IMR-90 (cell line): ENCODE measurements around the gene SAFB2. TPM values are rescaled to one million over a fixed set of nuclear protein-coding genes. Genes with fewer than 3 reads are reported as not detected.

ENCODE experiments used
- ATAC-seq: fragments of 200-7000 bp; cut with Tn5 transposase; 2 replicates; pipeline ENCODE4 v1.9.1; 2020; ENCODE audit warnings: low read depth, mild to moderate bottlenecking, moderate library complexity
- BruUV-seq: library from RNA; stranded (reverse); fragments of 400-500 nt; replicated peaks from 2 replicates; lab custom pipeline; 2021; lab: Mats Ljungman, UMichigan
- CTCF ChIA-PET: fragments of 300-600 bp; formaldehyde crosslinking; extraction: SDS; loops from one replicate; lab custom pipeline; 2021; ENCODE audit warnings: antibody characterized with exemption; lab: Yijun Ruan, JAX
- POLR2A ChIA-PET: fragments of 300-600 bp; sonication (Branson Sonifier 250); formaldehyde crosslinking; loops from one replicate; lab custom pipeline; 2022; ENCODE audit warnings: antibody characterized with exemption; ENCODE audit not compliant: unreplicated experiment; lab: Charles Lee
- DNase-seq: peaks from one replicate; pipeline ENCODE4 v3.0.0; 2013
- H2AFZ ChIP-seq: replicated peaks from 2 replicates; pipeline ENCODE3; 2013; ENCODE audit warnings: low read length, mild to moderate bottlenecking; ENCODE audit not compliant: poor library complexity
- H2AK5ac ChIP-seq: 2 replicates; pipeline ENCODE4 v1.6.1; 2013; ENCODE audit warnings: low read depth, low read length, inconsistent platforms
- H2AK9ac ChIP-seq: replicated peaks from 2 replicates; pipeline ENCODE3; 2013; ENCODE audit warnings: mild to moderate bottlenecking, low read depth, low read length, moderate library complexity; ENCODE audit not compliant: poor library complexity
- H2BK120ac ChIP-seq: 2 replicates; pipeline ENCODE4 v1.6.1; 2013; ENCODE audit warnings: low read depth, low read length, inconsistent platforms
- H2BK15ac ChIP-seq: 3 replicates; pipeline ENCODE4 v1.6.1; 2013; ENCODE audit warnings: low read depth, low read length, inconsistent platforms
- H2BK20ac ChIP-seq: 2 replicates; pipeline ENCODE4 v1.6.1; 2013; ENCODE audit warnings: low read depth, mild to moderate bottlenecking, inconsistent platforms, low read length, moderate library complexity
- H2BK5ac ChIP-seq: 2 replicates; pipeline ENCODE4 v1.6.1; 2013; ENCODE audit warnings: mild to moderate bottlenecking, low read depth, low read length, inconsistent platforms; ENCODE audit not compliant: poor library complexity, severe bottlenecking
- H3K14ac ChIP-seq: replicated peaks from 2 replicates; pipeline ENCODE4 v1.6.1; 2013; ENCODE audit warnings: low read depth, low read length, inconsistent platforms
- H3K18ac ChIP-seq: 2 replicates; pipeline ENCODE4 v1.6.1; 2013; ENCODE audit warnings: low read depth, low read length, control low read depth
- H3K23ac ChIP-seq: 2 replicates; pipeline ENCODE4 v1.6.1; 2013; ENCODE audit warnings: low read depth, low read length, inconsistent platforms
- H3K27ac ChIP-seq: 2 replicates; pipeline ENCODE4 v1.5.1; 2013; ENCODE audit warnings: mild to moderate bottlenecking, control low read depth, low read length; ENCODE audit not compliant: insufficient read depth
- H3K27me3 ChIP-seq: 2 replicates; pipeline ENCODE4 v1.6.1; 2013; ENCODE audit warnings: low read length; ENCODE audit not compliant: control insufficient read depth, insufficient read depth
- H3K36me3 ChIP-seq: 2 replicates; pipeline ENCODE4 v1.6.1; 2013; ENCODE audit warnings: low read length, mixed read lengths; ENCODE audit not compliant: control insufficient read depth, insufficient read depth
- H3K4ac ChIP-seq: 2 replicates; pipeline ENCODE4 v1.6.1; 2013; ENCODE audit warnings: low read depth, low read length, inconsistent platforms
- H3K4me1 ChIP-seq: 2 replicates; pipeline ENCODE4 v1.6.1; 2013; ENCODE audit warnings: low read length, mixed read lengths; ENCODE audit not compliant: control insufficient read depth, insufficient read depth
- H3K4me2 ChIP-seq: 2 replicates; pipeline ENCODE4 v1.6.1; 2013; ENCODE audit warnings: low read depth, mild to moderate bottlenecking, control low read depth, low read length, moderate library complexity
- H3K4me3 ChIP-seq: 2 replicates; pipeline ENCODE4 v1.5.1; 2013; ENCODE audit warnings: low read depth, mild to moderate bottlenecking, control low read depth, low read length, moderate library complexity; ENCODE audit not compliant: insufficient read depth
- H3K56ac ChIP-seq: 2 replicates; pipeline ENCODE4 v1.6.1; 2013; ENCODE audit warnings: low read length, inconsistent platforms; ENCODE audit not compliant: insufficient read depth; ENCODE audit errors: extremely low read depth
- H3K79me1 ChIP-seq, 2 experiments: 2 replicates each; pipeline ENCODE4 v1.6.1; 2013; ENCODE audit warnings: low read length in 2 of 2, inconsistent platforms in 1 of 2, low read depth in 1 of 2
- H3K9ac ChIP-seq: 2 replicates; pipeline ENCODE4 v1.6.1; 2013; ENCODE audit warnings: low read depth, low read length, control low read depth
- H3K9me1 ChIP-seq: 2 replicates; pipeline ENCODE4 v1.6.1; 2013; ENCODE audit warnings: low read length, inconsistent platforms; ENCODE audit not compliant: insufficient read depth
- H3K9me3 ChIP-seq: 2 replicates; pipeline ENCODE4 v1.6.1; 2013; ENCODE audit warnings: low read length; ENCODE audit not compliant: control insufficient read depth, insufficient read depth
- H4K20me1 ChIP-seq: 2 replicates; pipeline ENCODE4 v1.6.1; 2013; ENCODE audit warnings: low read length, inconsistent platforms; ENCODE audit not compliant: insufficient read depth
- H4K5ac ChIP-seq: 2 replicates; pipeline ENCODE4 v1.6.1; 2013; ENCODE audit warnings: mild to moderate bottlenecking, low read depth, low read length, control low read depth
- H4K8ac ChIP-seq, 2 experiments: 2 replicates each; pipeline ENCODE4 v1.6.1; 2013; ENCODE audit warnings: low read depth in 2 of 2, low read length in 2 of 2, control low read depth in 1 of 2, inconsistent platforms in 1 of 2
- H4K91ac ChIP-seq: 2 replicates; pipeline ENCODE4 v1.6.1; 2013; ENCODE audit warnings: low read depth, low read length, inconsistent platforms; ENCODE audit not compliant: insufficient read depth
- CTCF ChIP-seq: conservative IDR thresholded peaks from 2 replicates; pipeline ENCODE4 v1.5.1; 2012; ENCODE audit warnings: mild to moderate bottlenecking, low read depth, low read length, improper control_type of control experiment
- WGBS, 2 experiments: methylation state at CpG; one replicate each; pipeline versions ENCODE4 v1.1.5 to v1.1.7; 2013; ENCODE audit warnings: missing lambda C conversion rate in 2 of 2; ENCODE audit not compliant: insufficient read length in 1 of 2; ENCODE audit errors: extremely low coverage in 2 of 2; 5-methylcytosine and 5-hydroxymethylcytosine counted together
- dilution Hi-C: fragments of 300-500 bp; cut with HindIII; formaldehyde crosslinking; loops from one replicate; pipeline ENCODE4 v1.14.3; 2018; ENCODE audit warnings: low sequenced_read_pairs; ENCODE audit not compliant: unreplicated experiment
- in situ Hi-C: fragments of 300-500 bp; cut with MboI; formaldehyde crosslinking; loops from 3 replicates; pipeline ENCODE4 v1.14.3; 2019; ENCODE audit warnings: low sequenced_read_pairs, inconsistent platforms, mixed read lengths
- intact Hi-C: fragments of 100-400 bp; cut with micrococcal nuclease; formaldehyde crosslinking; loops from 2 replicates; pipeline ENCODE4 v1.10.0; 2022
- polyA plus RNA-seq, 3 experiments: library from polyadenylated mRNA; depleted of rRNA; stranded (reverse); fragments of >200 nt; gene quantifications; 2 replicates each; pipeline ENCODE4 v1.2.3, GENCODE V29; 2012; ENCODE audit warnings: low replicate concordance in 1 of 3
- total RNA-seq: library from RNA; depleted of rRNA; stranded (reverse); fragments of >200 nt; gene quantifications from 2 replicates; pipeline ENCODE4 v1.2.3, GENCODE V29; 2012

Gene SAFB2
- total and polyA plus RNA-seq, 2 of the 4 experiments (the other 2 are of a cell fraction): 11.8 to 26.2 TPM

- Histone ChIP-seq H3K56ac (no peak overlapping the region), H3K79me1 (peaks cover 3 to 55% of the 10 kb centered on the region in 2 experiments; a peak in 3 of 4 replicates), H2BK15ac (no peak overlapping the region), H3K23ac (no peak overlapping the region), H3K14ac (no peak overlapping the region), H4K91ac (no peak overlapping the region), H2AK9ac (peak overlapping the region; percentile 42), H2AK5ac (no peak overlapping the region), H3K4me3 (no peak overlapping the region), H4K8ac (no peak overlapping the region), H3K27me3 (no peaks in the 10 kb centered on the region), H2AFZ (no peak overlapping the region), H2BK5ac (no peak overlapping the region), H2BK20ac (no peak overlapping the region), H3K18ac (no peak overlapping the region), H2BK120ac (no peak overlapping the region), H4K20me1 (peaks cover 35% of the 10 kb centered on the region), H3K9me3 (no peaks in the 10 kb centered on the region), H3K4ac (no peak overlapping the region), H3K4me2 (no peak overlapping the region), H3K9me1 (peaks cover 6% of the 10 kb centered on the region; the same call in 1 of the 2 replicates), H3K4me1 (no peaks in the 10 kb centered on the region), H3K27ac (no peak overlapping the region), H3K36me3 (peaks cover 69% of the 10 kb centered on the region), H4K5ac (no peak overlapping the region), H3K9ac (no peak overlapping the region)
- ATAC-seq: no peak
- BruUV-seq: no TSS peak
- no peak for TF ChIP-seq CTCF
- dilution Hi-C loops (no loop called here), intact Hi-C loops (loop anchor here (5.0 kb wide), 1 partner anchor 45 kb away; the partner anchor contains the start of genes SAFB and SAFB2), in situ Hi-C loops (no loop called here)
- 94% methylated on average over 11 of the region's 26 CpGs; no CpG with 5 or more reads in 1 of the 2 experiments for WGBS, 2 experiments
- DNase-seq: no peak
- POLR2A ChIA-PET: no interaction called here
- CTCF ChIA-PET: no interaction called here
These were observed 44.5 kb upstream of the SAFB2 start for GRCh38 chr19:5666921-5667610.
